LNCAP (cell line): ENCODE results near the gene CRIP1.

Experiments
- CTCF ChIP-seq: fragments of 450-650 bp; IDR thresholded peaks from 2 replicates; pipeline ENCODE4 v1.5.1; 2017; ENCODE audit warnings: mild to moderate bottlenecking

The CRIP1 gene

DNA sequence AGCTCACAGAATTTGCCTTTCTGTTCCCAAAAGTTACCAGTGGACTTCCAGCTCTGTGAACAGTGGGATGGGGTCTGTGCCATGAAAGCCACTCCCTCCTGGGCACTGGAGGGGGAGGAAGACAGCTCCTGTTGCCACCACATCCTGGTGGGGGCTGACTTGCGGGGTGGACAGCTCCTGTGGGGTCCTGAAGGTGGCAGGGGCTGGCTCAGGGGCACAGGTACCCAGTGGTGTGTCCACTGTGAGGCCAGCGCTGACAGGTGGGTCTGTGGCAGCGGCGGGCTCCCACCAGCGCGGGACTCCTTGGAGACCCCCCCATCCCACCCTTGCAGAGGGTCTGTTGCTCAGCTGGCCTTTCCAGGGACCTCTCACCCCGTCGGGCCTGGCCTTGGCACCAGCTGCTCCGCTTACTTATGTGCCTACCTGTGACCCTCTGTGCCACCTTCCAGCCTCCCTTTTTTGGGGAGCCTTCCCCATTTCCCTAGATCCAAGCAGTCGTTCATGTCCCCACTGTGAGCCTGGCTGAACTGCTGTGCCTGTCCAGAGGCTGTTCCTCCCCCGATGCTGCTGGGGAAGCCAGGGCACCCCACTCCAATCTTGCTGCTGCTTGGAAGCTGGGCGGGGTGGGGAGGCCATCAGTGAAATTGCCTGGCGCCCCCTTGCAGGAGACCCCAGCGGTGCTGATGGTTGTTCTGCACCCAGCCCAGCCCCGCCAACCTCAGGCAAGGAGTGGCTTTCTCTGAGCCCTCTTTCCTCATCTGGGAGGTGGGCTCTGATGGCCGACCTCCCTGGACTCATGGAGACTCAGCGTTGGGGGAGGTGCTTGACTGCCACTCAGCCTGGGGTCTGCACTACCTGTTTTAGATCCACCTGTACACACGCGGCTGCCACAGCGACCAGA lies 6.5 kb downstream of the CRIP1 start:
- no peak for TF ChIP-seq CTCF

GRCh38 chr14:105493921-105494605 lies 7.4 kb downstream of the CRIP1 start:
- no peak for TF ChIP-seq CTCF

- TF ChIP-seq CTCF, result no peak
Observed at GRCh38 chr14:105494606-105494929, 7.9 kb downstream of the CRIP1 start.

GRCh38 chr14:105495101-105495989 lies 8.7 kb downstream of the CRIP1 start:
- no peak for TF ChIP-seq CTCF

- TF ChIP-seq CTCF, result no peak
Observed at GRCh38 chr14:105495990-105496830, 9.5 kb downstream of the CRIP1 start.

- TF ChIP-seq CTCF, result no peak
Observed at GRCh38 chr14:105496831-105497591, 10.3 kb downstream of the CRIP1 start.
